Body of pancreas (tissue), 4 donors: ENCODE results near the gene C1orf116.

Experiments
- POLR2A ChIP-seq, 3 donors: fragments of 450-650 bp; IDR thresholded peaks; one replicate each; pipeline ENCODE4 v1.6.1; 2016; ENCODE audit warnings: antibody characterized with exemption in 3 of 3, mild to moderate bottlenecking in 2 of 3
- TF ChIP-seq, protein P1 (sequence below), 7 experiments: fragments of 450-650 bp in 4 of 7; fragments of 200-600 bp in 3 of 7; sonication (generic) in 3 of 7; IDR thresholded peaks; one replicate each; pipeline ENCODE4 v1.5.1; 2016 to 2019; ENCODE audit warnings: antibody characterized with exemption in 7 of 7

DNA sequence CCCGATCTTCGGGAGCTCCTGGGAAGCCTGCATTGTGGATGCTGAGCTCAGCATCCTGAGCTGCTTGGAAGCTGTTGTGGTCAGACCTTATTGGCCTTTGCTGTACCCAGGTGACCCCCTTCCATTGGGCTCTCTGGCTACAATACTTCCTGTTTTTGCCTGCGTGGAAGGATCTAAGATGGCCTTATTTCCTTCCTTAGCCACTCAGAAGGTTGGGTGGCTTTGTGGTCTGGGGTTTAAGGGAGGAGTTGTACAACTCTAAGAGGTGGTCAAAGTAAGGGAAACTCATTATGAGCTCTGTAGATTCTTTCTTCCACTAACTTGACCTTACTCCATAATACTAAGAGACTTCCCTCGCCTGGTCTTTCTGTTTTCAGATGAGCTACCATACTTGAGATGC lies 38.3 kb upstream of the C1orf116 start:
- TF ChIP-seq, protein P1, sequence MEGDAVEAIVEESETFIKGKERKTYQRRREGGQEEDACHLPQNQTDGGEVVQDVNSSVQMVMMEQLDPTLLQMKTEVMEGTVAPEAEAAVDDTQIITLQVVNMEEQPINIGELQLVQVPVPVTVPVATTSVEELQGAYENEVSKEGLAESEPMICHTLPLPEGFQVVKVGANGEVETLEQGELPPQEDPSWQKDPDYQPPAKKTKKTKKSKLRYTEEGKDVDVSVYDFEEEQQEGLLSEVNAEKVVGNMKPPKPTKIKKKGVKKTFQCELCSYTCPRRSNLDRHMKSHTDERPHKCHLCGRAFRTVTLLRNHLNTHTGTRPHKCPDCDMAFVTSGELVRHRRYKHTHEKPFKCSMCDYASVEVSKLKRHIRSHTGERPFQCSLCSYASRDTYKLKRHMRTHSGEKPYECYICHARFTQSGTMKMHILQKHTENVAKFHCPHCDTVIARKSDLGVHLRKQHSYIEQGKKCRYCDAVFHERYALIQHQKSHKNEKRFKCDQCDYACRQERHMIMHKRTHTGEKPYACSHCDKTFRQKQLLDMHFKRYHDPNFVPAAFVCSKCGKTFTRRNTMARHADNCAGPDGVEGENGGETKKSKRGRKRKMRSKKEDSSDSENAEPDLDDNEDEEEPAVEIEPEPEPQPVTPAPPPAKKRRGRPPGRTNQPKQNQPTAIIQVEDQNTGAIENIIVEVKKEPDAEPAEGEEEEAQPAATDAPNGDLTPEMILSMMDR (IDR thresholded peaks at IDR 0.05): no peak
- TF ChIP-seq POLR2A (IDR thresholded peaks at IDR 0.05): no peak
